ENCODE data around the gene SYNGAP1. TPM values are rescaled to one million over a fixed set of nuclear protein-coding genes. Genes with fewer than 3 reads are reported as not detected.

Gene SYNGAP1
- total and polyA plus RNA-seq, 12 donors: 3.1 to 10.2 (median 5.7) TPM

DNA sequence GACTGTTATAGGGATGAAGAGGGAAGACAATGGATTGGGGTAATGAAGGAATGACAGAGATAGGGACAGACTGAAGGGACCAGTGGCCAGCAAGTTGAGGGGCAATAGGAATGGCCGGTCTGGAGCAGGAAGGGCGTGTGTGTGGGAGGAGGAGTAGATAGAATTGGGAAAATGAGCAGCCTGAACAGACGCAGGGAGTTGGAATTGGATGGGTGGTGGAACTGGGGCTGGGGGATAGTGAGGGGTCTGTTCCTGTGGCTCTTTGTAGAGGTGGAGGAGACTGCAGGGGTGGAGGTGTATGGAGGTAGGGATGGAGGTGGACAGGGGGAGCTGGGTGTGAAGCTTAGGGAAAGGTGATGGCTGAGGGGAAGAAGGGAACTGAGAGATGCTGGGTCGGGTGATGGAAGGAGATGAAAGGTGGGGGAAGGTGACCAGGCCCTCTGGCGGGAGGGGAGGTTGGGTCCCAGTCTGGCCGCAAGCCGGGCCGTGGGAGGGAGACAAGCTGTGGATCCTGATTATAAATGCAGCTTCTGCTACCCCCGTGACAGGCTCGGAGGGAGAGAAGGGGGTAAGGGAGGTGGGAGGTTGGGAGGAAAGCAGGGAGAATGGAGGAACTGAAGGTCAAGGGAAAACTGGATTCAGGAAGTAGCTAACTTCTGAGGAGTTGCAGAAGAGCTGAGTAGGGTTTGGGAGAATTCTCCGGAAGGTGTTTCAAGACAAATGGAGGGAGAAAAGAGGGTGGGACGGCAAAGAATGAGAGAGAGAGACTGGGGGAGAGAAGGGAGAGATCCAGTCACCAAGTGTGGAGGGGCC lies 5.2 kb downstream of the SYNGAP1 start:
- Histone ChIP-seq H3K4me3 (peak overlapping the region; percentile 47 to 74 (median 64)), H3K36me3 (no peaks in the 10 kb centered on the region), H3K27ac (peak overlapping the region; percentile 85 to 97 (median 92)), H3K4me1 (peaks cover 13 to 49% (median 38%) of the 10 kb centered on the region in 9 donors), H3K27me3 (no peaks in the 10 kb centered on the region), H3K9me3 (no peaks in the 10 kb centered on the region)
- intact Hi-C loops (cut with DNase I): loop anchor here in 3 of 10 donors (5.0 to 10.0 kb wide), 3 partner anchors 33 to 152 kb away; partner anchors contain the start of gene KIFC1 (in 1 of the 3)
- WGBS, 2 donors: 13 to 15% methylated on average over 12 of the region's 12 CpGs
- DNase-seq (peak in 1 of 2 donors; percentile 37), ATAC-seq (peak in 6 of 8 donors; percentile 0 to 3 (median 1))
- TF ChIP-seq, protein P1, sequence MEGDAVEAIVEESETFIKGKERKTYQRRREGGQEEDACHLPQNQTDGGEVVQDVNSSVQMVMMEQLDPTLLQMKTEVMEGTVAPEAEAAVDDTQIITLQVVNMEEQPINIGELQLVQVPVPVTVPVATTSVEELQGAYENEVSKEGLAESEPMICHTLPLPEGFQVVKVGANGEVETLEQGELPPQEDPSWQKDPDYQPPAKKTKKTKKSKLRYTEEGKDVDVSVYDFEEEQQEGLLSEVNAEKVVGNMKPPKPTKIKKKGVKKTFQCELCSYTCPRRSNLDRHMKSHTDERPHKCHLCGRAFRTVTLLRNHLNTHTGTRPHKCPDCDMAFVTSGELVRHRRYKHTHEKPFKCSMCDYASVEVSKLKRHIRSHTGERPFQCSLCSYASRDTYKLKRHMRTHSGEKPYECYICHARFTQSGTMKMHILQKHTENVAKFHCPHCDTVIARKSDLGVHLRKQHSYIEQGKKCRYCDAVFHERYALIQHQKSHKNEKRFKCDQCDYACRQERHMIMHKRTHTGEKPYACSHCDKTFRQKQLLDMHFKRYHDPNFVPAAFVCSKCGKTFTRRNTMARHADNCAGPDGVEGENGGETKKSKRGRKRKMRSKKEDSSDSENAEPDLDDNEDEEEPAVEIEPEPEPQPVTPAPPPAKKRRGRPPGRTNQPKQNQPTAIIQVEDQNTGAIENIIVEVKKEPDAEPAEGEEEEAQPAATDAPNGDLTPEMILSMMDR (IDR thresholded peaks at IDR 0.05): no peak

DNA sequence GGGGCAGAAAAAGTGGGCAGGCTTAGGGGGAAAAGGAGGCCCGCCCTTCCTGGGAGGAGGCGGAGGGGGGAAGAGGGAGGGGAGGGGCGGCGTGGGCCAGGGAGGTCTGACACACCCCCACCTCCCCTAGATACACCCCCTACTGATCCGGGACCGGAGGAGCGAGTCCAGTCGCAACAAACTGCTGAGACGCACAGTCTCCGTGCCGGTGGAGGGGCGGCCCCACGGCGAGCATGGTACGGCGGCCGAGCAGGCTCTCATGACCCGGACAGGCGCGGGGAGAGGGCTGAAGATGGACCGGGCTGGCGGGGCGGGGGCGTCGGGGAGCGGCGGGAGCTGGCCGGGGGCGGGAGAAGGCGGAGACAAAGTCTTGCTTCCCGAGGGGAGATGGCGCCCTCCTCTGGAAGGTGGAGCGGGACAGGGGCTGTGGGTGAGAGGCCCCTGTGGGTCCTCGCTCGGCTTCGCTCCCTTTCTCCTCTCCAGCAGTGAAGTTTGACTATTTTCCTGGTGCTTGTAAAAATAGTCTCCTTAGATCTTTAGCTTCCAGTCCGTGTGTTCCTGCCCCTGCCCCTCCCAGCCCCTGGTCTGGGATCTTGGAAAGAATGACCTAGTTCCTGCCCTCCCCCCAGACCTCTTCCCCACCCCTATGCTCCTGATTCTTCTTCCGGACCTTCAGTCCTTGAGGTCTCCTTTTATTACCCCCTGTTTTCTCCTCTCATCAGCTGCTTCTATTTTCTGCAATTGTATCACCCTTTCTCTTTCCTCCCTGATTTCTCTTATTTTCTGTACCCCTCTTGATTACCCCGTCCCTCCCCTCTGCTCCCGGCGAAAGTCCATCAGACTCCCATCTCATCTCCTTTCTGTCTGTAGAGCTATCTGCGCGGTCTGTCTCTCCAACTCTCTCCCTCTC lies 6.1 kb downstream of the SYNGAP1 start:
- DNase-seq: peak; percentile 86 to 91
- Histone ChIP-seq H3K4me1 (peaks cover 15 to 57% (median 46%) of the 10 kb centered on the region in 9 donors), H3K36me3 (no peaks in the 10 kb centered on the region), H3K27ac (peak overlapping the region; percentile 85 to 97 (median 92)), H3K4me3 (peak overlapping the region; percentile 47 to 74 (median 64)), H3K9me3 (no peaks in the 10 kb centered on the region), H3K27me3 (no peaks in the 10 kb centered on the region)
- TF ChIP-seq, protein P1 (IDR thresholded peaks at IDR 0.05): peak; percentile 20 to 81 (median 70)
- 1 to 3% methylated on average over 43 of the region's 43 CpGs for WGBS, 2 donors
- intact Hi-C loops (cut with DNase I): loop anchor here in 5 of 10 donors (1.0 to 10.0 kb wide), 5 partner anchors 34 to 151 kb away; partner anchors contain the start of gene KIFC1 (in 4 of the 5)
- ATAC-seq: peak; percentile 80 to 87 (median 84)

DNA sequence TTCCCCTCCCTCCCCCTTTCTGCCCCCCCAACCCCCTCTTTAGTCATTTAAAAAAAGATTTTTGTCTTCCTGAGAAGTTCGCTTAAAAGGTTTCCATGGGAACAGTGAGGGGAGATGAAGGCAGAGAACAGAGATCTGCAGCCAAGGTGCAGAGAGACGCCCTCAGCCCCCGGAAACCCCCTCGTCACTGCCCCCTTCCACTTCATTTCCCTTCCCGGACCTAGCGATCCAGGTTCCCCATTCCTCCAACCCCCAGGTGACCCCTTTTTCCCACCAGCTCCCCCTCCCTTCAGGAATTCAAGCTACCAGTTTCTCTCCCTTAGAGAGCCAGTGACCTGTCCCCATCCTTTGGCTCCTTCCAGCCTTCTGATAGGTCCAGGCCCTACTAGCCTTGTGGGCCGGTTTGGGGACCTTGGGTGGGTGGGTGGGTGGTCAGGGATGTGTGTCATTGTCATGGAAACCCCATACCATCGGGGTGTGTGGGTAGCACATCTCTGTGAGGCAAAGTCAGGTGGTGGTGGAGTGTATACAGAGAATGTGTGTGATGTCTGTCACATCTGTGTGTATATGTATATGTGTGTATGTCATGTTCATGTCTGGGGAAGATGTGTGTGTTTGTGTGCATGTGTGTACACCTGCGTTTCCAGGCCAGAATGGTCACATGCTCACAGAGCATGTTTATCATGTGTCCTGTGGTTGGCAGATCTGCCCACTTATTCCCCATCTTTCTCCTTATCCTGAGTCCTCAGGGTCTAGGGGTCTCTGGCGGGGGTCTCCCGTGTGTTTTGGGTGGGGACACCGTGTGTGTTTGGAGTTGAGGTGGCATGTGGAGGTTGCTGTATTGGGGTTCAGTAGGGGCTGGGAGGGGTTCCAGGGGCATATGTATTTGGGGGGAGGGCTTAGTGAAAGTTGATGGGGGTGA lies 7.0 kb downstream of the SYNGAP1 start:
- Histone ChIP-seq H3K4me1 (peaks cover 18 to 66% (median 55%) of the 10 kb centered on the region in 9 donors), H3K27ac (peak overlapping the region; percentile 85 to 97 (median 92)), H3K27me3 (no peaks in the 10 kb centered on the region), H3K36me3 (no peaks in the 10 kb centered on the region), H3K4me3 (peak overlapping the region; percentile 50 to 74 (median 66)), H3K9me3 (no peaks in the 10 kb centered on the region)
- no peak for DNase-seq
- WGBS, 2 donors: 11 to 12% methylated on average over 12 of the region's 12 CpGs
- TF ChIP-seq, protein P1 (IDR thresholded peaks at IDR 0.05): no peak
- ATAC-seq: no peak
- intact Hi-C loops (cut with DNase I): loop anchor here in 5 of 10 donors (1.0 to 10.0 kb wide), 5 partner anchors 35 to 150 kb away; partner anchors contain the start of gene KIFC1 (in 4 of the 5)
